ENCODE results near the gene SND1.

Gene SND1

GRCh38 chr7:127877951-127878350 is 226.0 kb downstream of the SND1 start:
- H3K27ac ChIP-seq: no peak overlapping the region

DNA sequence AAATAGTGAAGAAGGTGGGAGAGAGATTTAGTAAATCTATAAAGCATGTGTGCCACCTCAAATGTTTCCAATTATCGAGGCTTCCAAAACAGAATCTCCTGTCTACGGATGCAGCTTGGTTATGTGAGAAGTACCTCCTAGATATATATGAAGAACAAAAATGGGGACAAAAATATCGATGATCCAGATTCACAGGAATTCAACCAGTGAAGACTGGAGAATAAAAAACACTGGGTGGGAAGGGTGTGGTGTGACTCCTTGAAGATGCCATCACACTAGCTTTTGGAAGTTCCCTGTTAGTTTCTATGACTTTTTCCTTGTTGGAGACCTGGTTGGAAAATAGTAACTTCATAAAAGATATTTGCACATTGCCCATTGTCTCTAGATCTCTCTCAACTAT is 226.8 kb downstream of the SND1 start:
- no peak for DNase-seq (ENCODE audit: low spot score)
- no peak overlapping the region for H3K27ac ChIP-seq
- no peak for TF ChIP-seq CTCF (IDR thresholded peaks at IDR 0.05)
- no peak overlapping the region for H3K4me3 ChIP-seq

More at GRCh38 chr7:127877951-127878350, 226.0 kb downstream of the SND1 start:
- DNase-seq (ENCODE audit: low spot score): no peak
- no peak overlapping the region for H3K4me3 ChIP-seq
- TF ChIP-seq CTCF (IDR thresholded peaks at IDR 0.05): no peak

DNA sequence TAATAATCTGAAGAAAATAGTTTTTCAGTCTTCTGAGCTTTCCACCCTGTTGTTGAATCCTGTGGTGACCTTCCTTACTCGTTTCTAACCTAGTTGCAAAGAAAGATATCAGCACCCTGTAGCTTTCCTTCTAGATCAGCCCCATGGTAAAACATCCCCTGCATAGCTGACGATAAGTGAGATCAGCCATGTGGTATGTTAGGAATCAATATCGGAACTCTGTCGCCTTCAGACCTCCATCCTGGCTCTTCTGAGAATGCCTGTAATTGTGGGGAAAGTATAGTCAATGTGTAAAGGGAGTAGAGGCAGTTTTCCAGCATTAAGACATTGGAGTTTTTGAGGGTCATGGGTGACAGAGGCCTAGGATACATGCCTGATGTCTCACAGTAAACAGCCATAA is 227.4 kb downstream of the SND1 start:
- TF ChIP-seq CTCF (IDR thresholded peaks at IDR 0.05): no peak
- Histone ChIP-seq H3K27ac (no peak overlapping the region), H3K4me3 (no peak overlapping the region)
- DNase-seq (ENCODE audit: low spot score): no peak

DNA sequence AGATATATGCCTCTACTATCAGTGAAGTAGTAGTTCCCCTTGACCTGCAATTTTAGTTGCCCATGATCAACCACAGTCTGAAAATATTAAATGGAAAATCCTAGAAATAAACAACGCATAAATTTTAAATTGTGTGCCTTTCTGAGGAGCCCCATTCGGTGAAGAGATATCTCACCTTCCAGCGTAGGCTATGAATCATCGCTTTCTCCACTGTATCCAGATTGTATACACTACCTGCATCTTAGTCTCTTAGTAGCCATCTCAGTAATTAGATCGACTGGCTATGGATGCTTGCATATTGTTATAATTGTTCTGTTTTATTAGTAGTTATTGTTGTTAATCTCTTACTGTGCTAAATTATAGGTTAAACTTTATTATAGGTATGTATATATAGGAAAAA is 227.9 kb downstream of the SND1 start:
- Histone ChIP-seq H3K4me3 (no peak overlapping the region), H3K27ac (no peak overlapping the region)
- no peak for TF ChIP-seq CTCF (IDR thresholded peaks at IDR 0.05)
- DNase-seq (ENCODE audit: low spot score): no peak

DNA sequence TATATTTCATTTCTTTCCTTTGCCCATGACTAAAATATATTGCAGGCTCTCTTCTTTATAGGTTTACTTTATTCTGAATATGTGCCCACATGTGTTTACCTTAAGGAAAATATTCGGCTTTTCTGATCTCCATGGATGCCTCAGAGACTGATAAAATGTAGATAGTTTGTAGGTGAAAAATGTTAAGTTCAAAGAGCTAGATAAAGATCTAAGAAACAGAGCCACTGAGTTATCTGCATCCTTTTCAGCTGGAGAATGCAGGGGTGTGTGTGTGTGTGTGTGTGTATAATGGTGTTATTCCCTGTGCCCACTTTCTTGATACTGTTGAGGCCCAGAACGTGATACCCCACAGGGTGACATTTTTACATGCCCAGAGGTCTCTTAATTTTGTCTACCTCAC is 228.5 kb downstream of the SND1 start:
- H3K27ac ChIP-seq: no peak overlapping the region
- no peak for TF ChIP-seq CTCF (IDR thresholded peaks at IDR 0.05)
- no peak overlapping the region for H3K4me3 ChIP-seq
- DNase-seq (ENCODE audit: low spot score): no peak

DNA sequence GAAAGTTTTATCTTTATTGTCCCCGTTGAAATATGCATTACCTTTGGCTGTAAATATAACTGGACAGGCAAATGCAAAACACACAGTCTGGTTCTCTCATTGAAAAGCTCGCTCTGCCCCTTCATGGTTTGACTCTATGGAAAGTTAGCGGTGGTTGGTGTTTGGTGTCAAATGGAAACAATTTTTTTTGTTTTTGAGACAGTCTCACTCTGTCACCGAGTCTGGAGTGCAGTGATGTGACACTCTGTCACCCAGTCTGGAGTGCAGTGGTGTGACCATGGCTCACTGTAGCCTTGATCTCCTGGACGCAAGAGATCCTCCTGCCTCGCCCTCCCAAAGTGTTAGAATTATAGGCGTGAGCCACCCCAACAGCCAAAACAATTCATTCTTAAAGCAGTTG is 229.6 kb downstream of the SND1 start:
- Histone ChIP-seq H3K27ac (no peak overlapping the region), H3K4me3 (no peak overlapping the region)
- no peak for TF ChIP-seq CTCF (IDR thresholded peaks at IDR 0.05)
- DNase-seq (ENCODE audit: low spot score): no peak

DNA sequence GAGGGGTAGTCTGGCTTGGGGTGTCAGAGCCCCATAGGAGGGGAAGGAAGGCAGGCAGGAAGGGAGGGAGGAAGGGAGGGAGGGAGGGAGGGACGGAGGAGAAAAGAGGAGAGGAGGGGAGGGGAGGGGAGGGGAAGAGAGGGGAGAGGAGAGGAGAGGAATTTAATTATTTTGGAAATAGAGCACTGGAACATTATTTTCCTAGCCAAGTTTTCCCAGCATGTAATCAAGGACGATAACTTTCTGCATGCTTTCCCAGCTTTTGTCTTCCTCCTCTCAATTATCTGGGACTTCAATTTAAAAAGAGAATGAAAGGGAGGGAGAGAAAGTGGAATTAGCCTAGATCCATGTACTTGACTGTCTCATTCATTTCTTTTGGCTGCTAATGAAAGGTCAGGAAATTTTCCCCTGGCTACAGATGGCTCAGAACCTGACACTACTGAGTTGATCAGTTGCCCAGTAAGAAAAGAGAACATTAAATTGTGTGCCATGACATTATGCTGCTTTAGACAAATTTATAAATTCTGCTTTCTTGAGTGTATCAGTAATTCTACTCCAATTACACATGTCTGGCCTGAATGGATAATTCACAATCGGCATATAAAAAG is 230.4 kb downstream of the SND1 start:
- TF ChIP-seq CTCF (IDR thresholded peaks at IDR 0.05): no peak
- Histone ChIP-seq H3K27ac (peak overlapping the region in 1 of 2 donors; percentile 46), H3K4me3 (no peak overlapping the region)
- DNase-seq (ENCODE audit: low spot score): no peak
